ENCODE measurements around the gene DCUN1D1. TPM values are rescaled to one million over a fixed set of nuclear protein-coding genes. Genes with fewer than 3 reads are reported as not detected.
A peak's percentile ranks its signal among the peaks of the same experiment; 100 is the strongest.

The DCUN1D1 gene
- total and polyA plus RNA-seq, 5 donors from 2014 or later = 25.0 to 39.3 (median 25.7) TPM

DNA sequence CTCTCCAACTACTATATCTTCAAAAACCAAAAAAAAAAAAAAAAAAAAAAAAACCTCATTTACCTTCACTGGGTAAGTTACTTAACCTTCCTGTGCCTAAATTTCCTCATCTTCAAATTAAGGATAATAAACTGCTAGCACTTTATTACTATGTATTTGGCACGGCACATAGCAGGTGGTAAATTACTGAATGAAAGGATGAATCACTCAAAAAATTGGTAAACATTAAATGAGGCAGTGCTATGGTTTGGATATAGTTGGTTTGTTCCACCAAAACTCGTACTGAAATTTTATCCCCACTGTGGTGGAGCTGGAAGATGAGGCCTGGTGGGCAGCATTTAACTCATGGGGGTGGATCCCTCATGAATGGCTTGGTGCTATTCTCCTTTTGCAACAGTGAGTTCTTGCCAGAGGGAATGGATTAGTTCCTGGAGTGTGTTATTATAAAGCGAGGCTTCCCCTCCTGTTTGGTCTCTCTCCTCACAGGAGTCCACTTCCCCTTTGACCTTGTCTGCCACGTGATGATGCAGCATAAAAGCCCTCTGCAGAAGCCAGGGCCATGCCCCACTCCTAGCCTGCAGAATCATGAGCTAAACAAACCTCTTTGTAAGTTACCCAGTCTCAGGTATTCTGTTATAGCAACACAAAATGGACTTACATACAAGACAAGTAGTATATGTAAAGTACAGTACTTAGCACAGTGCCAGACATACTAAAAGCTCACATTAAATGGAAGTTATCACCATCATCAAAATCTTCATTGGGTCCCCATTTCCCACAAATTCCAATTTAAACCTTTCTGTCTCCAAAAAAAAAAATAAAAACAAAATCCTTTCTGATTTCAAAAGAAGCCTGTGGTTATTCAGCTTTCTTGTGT lies 20.6 kb downstream of the DCUN1D1 start:
- Mint-ChIP-seq H3K4me3 (no peak overlapping the region), H3K36me3 (peaks cover 42% of the 10 kb centered on the region), H3K9me3 (no peaks in the 10 kb centered on the region), H3K27me3 (no peaks in the 10 kb centered on the region), H3K27ac (peak overlapping the region in 2 of 3 donors; percentile 13 to 24), H3K4me1 (peaks cover 10 to 32% (median 17%) of the 10 kb centered on the region in 4 donors)
- H3K36me3 ChIP-seq (ENCODE audit: control insufficient read depth, insufficient read depth, low read length) = peaks cover 21% of the 10 kb centered on the region
- no peaks in the 10 kb centered on the region for H3K9me3 ChIP-seq (ENCODE audit: control insufficient read depth in 2 of 2, low read length in 2 of 2)
- H3K27me3 ChIP-seq (ENCODE audit: control insufficient read depth, insufficient read depth, low read length) = no peaks in the 10 kb centered on the region
- ATAC-seq (ENCODE audit: low read depth in 2 of 2) (no peak), DNase-seq (no peak)
- peaks cover 3% of the 10 kb centered on the region for H3K4me1 ChIP-seq (ENCODE audit: control insufficient read depth, insufficient read depth, low read length, poor library complexity, severe bottlenecking)
- H3K27ac ChIP-seq (ENCODE audit: insufficient read depth, low read length, poor library complexity, severe bottlenecking) = no peak overlapping the region
- H3K4me3 ChIP-seq (ENCODE audit: low read depth, low read length) = no peak overlapping the region

DNA sequence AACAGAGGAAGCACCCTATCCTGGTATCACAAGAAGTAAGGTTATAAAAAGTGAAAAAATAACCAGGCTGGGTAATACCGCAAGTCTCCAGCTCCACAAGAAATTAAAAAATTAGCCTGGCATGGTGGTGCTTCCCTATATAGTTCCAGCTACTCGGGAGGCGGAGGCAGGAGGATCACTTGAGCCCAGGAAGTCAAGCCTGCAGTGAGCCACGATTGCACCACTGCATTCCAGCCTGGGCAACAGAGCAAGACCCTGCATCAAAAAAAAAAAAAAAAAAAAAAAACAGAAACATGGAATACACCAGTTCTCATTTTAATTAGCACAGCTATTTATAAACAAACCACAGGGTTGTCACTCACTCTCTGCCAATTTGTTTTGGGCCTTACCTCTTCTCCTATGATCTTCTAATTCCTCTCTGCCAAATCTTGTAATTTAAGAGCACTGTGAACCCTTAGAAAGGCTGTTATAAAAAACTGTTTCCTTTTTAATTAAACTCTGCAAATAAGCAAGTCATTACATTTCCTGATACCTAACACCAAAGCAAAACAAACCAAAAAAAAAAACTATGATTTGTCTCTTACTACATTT lies 22.6 kb downstream of the DCUN1D1 start:
- peaks cover 42% of the 10 kb centered on the region for H3K36me3 Mint-ChIP-seq
- H3K4me1 Mint-ChIP-seq = peaks cover 14 to 21% (median 15%) of the 10 kb centered on the region in 4 donors
- no peak overlapping the region for H3K4me3 ChIP-seq (ENCODE audit: low read depth, low read length)
- peaks cover 21% of the 10 kb centered on the region for H3K36me3 ChIP-seq (ENCODE audit: control insufficient read depth, insufficient read depth, low read length)
- H3K4me3 Mint-ChIP-seq = no peak overlapping the region
- H3K4me1 ChIP-seq (ENCODE audit: control insufficient read depth, insufficient read depth, low read length, poor library complexity, severe bottlenecking) = peaks cover 3% of the 10 kb centered on the region
- ATAC-seq (ENCODE audit: low read depth in 2 of 2) = no peak
- no peaks in the 10 kb centered on the region for H3K9me3 ChIP-seq (ENCODE audit: control insufficient read depth in 2 of 2, low read length in 2 of 2)
- no peak for DNase-seq
- H3K27ac ChIP-seq (ENCODE audit: insufficient read depth, low read length, poor library complexity, severe bottlenecking) = no peak overlapping the region
- no peaks in the 10 kb centered on the region for H3K27me3 Mint-ChIP-seq
- no peaks in the 10 kb centered on the region for H3K9me3 Mint-ChIP-seq
- H3K27me3 ChIP-seq (ENCODE audit: control insufficient read depth, insufficient read depth, low read length) = no peaks in the 10 kb centered on the region
- peak overlapping the region in 1 of 3 donors; percentile 64 for H3K27ac Mint-ChIP-seq

DNA sequence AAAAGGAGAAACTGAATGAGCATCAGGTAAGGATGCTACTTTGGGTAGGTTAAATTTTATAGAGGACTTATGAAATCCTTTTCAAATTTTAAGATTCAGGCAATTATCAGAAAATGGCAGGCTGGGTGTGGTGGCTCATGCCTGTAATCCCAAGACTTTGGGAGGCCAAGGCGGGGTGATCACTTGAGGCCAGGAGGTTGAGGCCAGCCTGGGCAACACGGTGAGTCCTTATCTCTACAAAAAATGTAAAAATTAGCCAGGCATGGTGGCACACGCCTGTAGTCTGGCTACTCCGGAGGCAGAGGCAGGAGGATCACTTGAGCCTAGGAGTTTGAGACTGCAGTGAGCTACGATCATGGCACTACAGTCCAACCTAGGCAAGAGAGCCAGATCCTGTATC lies 23.1 kb downstream of the DCUN1D1 start:
- DNase-seq = no peak
- H3K36me3 ChIP-seq (ENCODE audit: control insufficient read depth, insufficient read depth, low read length) = peaks cover 21% of the 10 kb centered on the region
- Mint-ChIP-seq H3K36me3 (peaks cover 41% of the 10 kb centered on the region), H3K4me3 (no peak overlapping the region), H3K9me3 (no peaks in the 10 kb centered on the region), H3K4me1 (peaks cover 12 to 23% (median 14%) of the 10 kb centered on the region in 4 donors), H3K27me3 (no peaks in the 10 kb centered on the region), H3K27ac (no peak overlapping the region)
- H3K27ac ChIP-seq (ENCODE audit: insufficient read depth, low read length, poor library complexity, severe bottlenecking) = no peak overlapping the region
- no peak for ATAC-seq (ENCODE audit: low read depth in 2 of 2)
- no peaks in the 10 kb centered on the region for H3K9me3 ChIP-seq (ENCODE audit: control insufficient read depth in 2 of 2, low read length in 2 of 2)
- no peaks in the 10 kb centered on the region for H3K27me3 ChIP-seq (ENCODE audit: control insufficient read depth, insufficient read depth, low read length)
- H3K4me3 ChIP-seq (ENCODE audit: low read depth, low read length) = no peak overlapping the region
- peaks cover 3% of the 10 kb centered on the region for H3K4me1 ChIP-seq (ENCODE audit: control insufficient read depth, insufficient read depth, low read length, poor library complexity, severe bottlenecking)

DNA sequence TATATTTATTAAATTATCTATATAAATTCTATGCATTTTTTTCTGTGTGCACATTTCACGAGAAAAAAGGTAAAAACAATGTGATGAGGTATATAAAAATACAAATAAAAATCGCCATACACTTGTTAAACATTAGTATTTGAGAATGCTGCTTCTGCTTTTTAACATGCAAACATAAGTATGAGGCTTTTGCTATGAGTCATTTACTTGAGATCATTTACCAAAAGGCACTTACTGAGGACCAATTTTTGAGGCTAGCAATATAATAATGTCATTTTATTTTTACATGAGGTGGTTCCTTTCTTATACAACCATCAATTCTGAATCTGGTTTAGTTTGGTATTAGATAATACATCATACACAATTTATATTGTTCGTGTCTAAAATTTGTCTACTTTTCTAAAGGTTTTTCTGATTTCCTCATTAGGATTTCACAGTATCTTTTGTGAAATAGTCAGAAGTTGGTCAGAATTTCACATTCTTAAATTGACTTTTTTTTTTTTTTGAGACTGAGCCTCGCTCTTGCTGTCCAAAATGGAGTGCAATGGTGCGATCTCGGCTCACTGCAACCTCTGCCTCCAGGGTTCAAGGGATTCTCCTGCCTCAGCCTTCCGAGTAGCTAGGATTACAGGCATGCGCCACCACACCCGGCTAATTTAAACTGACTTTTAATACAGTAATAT lies 25.6 kb downstream of the DCUN1D1 start:
- no peak overlapping the region for H3K27ac Mint-ChIP-seq

DNA sequence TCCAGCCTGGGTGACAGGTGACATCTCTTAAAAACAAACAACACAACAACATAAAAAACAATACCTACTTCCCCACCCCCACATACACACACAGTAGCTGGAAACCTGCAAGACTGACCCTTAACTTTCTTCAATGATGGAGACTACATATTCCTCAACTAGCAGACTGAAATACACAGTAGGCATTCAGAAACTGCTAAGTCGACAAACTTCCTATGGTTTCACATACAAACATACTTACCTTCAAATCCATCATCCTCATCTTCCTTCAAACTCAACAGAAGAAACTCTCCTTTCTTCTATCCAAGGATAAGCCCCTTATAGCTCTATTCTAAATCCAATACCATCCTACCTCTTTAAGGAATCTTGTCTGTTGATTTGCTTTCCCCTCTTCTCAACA lies 30.6 kb downstream of the DCUN1D1 start:
- Mint-ChIP-seq H3K4me1 (peaks cover 5 to 25% (median 7%) of the 10 kb centered on the region in 4 donors), H3K4me3 (no peak overlapping the region), H3K9me3 (no peaks in the 10 kb centered on the region), H3K27me3 (no peaks in the 10 kb centered on the region), H3K27ac (peak overlapping the region; percentile 26 to 44 (median 43)), H3K36me3 (peaks cover 32% of the 10 kb centered on the region)
- Histone ChIP-seq H3K36me3 (ENCODE audit: control insufficient read depth, insufficient read depth, low read length) (peaks cover 23% of the 10 kb centered on the region), H3K27ac (ENCODE audit: insufficient read depth, low read length, poor library complexity, severe bottlenecking) (no peak overlapping the region), H3K9me3 (ENCODE audit: control insufficient read depth in 2 of 2, low read length in 2 of 2) (no peaks in the 10 kb centered on the region), H3K4me3 (ENCODE audit: low read depth, low read length) (no peak overlapping the region), H3K4me1 (ENCODE audit: control insufficient read depth, insufficient read depth, low read length, poor library complexity, severe bottlenecking) (no peaks in the 10 kb centered on the region), H3K27me3 (ENCODE audit: control insufficient read depth, insufficient read depth, low read length) (no peaks in the 10 kb centered on the region)
- DNase-seq (no peak), ATAC-seq (ENCODE audit: low read depth in 2 of 2) (no peak)

More for the DNA sequence above, 25.6 kb downstream of the DCUN1D1 start:
- no peaks in the 10 kb centered on the region for H3K27me3 Mint-ChIP-seq
- no peaks in the 10 kb centered on the region for H3K9me3 Mint-ChIP-seq
- peaks cover 3% of the 10 kb centered on the region for H3K4me1 ChIP-seq (ENCODE audit: control insufficient read depth, insufficient read depth, low read length, poor library complexity, severe bottlenecking)
- DNase-seq = no peak
- H3K4me3 Mint-ChIP-seq = no peak overlapping the region
- H3K36me3 Mint-ChIP-seq = peaks cover 40% of the 10 kb centered on the region
- peaks cover 5 to 19% (median 13%) of the 10 kb centered on the region in 4 donors for H3K4me1 Mint-ChIP-seq
- peaks cover 10% of the 10 kb centered on the region for H3K36me3 ChIP-seq (ENCODE audit: control insufficient read depth, insufficient read depth, low read length)
- no peak overlapping the region for H3K4me3 ChIP-seq (ENCODE audit: low read depth, low read length)
- no peaks in the 10 kb centered on the region for H3K27me3 ChIP-seq (ENCODE audit: control insufficient read depth, insufficient read depth, low read length)
- no peak for ATAC-seq (ENCODE audit: low read depth in 2 of 2)
- H3K27ac ChIP-seq (ENCODE audit: insufficient read depth, low read length, poor library complexity, severe bottlenecking) = no peak overlapping the region
- no peaks in the 10 kb centered on the region for H3K9me3 ChIP-seq (ENCODE audit: control insufficient read depth in 2 of 2, low read length in 2 of 2)

DNA sequence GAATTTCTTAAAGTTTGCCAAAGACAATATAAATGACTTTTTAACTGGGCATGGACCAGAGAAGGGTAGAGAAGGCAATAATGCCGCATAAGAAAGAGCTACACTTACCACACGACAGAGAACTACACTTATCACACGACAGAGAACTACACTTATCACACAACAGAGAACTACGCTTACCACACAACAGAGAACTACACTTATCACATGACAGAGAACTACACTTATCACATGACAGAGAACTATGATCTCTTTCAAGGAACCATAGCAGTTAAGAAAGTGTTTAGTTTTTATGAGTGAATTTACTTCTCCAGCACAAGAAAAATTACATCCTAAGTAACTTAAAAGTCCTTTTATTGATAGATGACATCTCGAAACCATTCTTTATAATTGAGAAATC lies 32.0 kb downstream of the DCUN1D1 start:
- Histone ChIP-seq H3K27ac (ENCODE audit: insufficient read depth, low read length, poor library complexity, severe bottlenecking) (no peak overlapping the region), H3K4me3 (ENCODE audit: low read depth, low read length) (no peak overlapping the region), H3K27me3 (ENCODE audit: control insufficient read depth, insufficient read depth, low read length) (no peaks in the 10 kb centered on the region), H3K9me3 (ENCODE audit: control insufficient read depth in 2 of 2, low read length in 2 of 2) (no peaks in the 10 kb centered on the region), H3K36me3 (ENCODE audit: control insufficient read depth, insufficient read depth, low read length) (peaks cover 24% of the 10 kb centered on the region), H3K4me1 (ENCODE audit: control insufficient read depth, insufficient read depth, low read length, poor library complexity, severe bottlenecking) (no peaks in the 10 kb centered on the region)
- H3K4me3 Mint-ChIP-seq = no peak overlapping the region
- DNase-seq (no peak), ATAC-seq (ENCODE audit: low read depth in 2 of 2) (no peak)
- peaks cover 4 to 25% (median 5%) of the 10 kb centered on the region in 4 donors for H3K4me1 Mint-ChIP-seq
- peaks cover 37% of the 10 kb centered on the region for H3K36me3 Mint-ChIP-seq
- H3K9me3 Mint-ChIP-seq = no peaks in the 10 kb centered on the region
- H3K27ac Mint-ChIP-seq = peak overlapping the region in 1 of 3 donors; percentile 1
- H3K27me3 Mint-ChIP-seq = no peaks in the 10 kb centered on the region

DNA sequence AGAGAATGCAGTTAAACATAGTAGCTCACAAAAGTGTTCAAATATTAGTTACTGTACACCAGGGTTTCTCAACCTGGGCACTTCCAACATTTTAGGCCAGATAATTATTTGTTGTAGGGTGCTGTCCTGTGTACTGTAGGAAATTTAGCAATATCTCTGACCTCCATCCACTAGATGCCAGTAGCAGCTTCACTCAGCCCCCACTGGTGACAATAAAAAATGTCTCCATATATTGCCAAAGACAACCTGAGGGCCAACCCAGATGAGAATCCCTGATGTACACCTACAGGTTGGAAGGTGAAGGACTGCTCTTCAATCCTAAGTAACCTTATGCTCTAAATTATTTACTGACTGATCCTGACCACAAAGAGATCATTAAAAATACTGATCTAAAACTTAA lies 32.5 kb downstream of the DCUN1D1 start:
- no peaks in the 10 kb centered on the region for H3K27me3 ChIP-seq (ENCODE audit: control insufficient read depth, insufficient read depth, low read length)
- ATAC-seq (ENCODE audit: low read depth in 2 of 2) (no peak), DNase-seq (peak in 1 of 3 donors; percentile 20)
- Mint-ChIP-seq H3K9me3 (no peaks in the 10 kb centered on the region), H3K27ac (no peak overlapping the region), H3K27me3 (no peaks in the 10 kb centered on the region), H3K4me1 (peaks cover 4 to 25% (median 5%) of the 10 kb centered on the region in 4 donors), H3K36me3 (peaks cover 34% of the 10 kb centered on the region), H3K4me3 (no peak overlapping the region)
- H3K4me3 ChIP-seq (ENCODE audit: low read depth, low read length) = no peak overlapping the region
- H3K4me1 ChIP-seq (ENCODE audit: control insufficient read depth, insufficient read depth, low read length, poor library complexity, severe bottlenecking) = no peaks in the 10 kb centered on the region
- no peak overlapping the region for H3K27ac ChIP-seq (ENCODE audit: insufficient read depth, low read length, poor library complexity, severe bottlenecking)
- peaks cover 24% of the 10 kb centered on the region for H3K36me3 ChIP-seq (ENCODE audit: control insufficient read depth, insufficient read depth, low read length)
- no peaks in the 10 kb centered on the region for H3K9me3 ChIP-seq (ENCODE audit: control insufficient read depth in 2 of 2, low read length in 2 of 2)

Measured in CD4-positive, CD25-positive, alpha-beta regulatory T cell (primary cell).